Natural killer cell (primary cell): Measurements from ENCODE around the gene UPK2. TPM values are rescaled to one million over a fixed set of nuclear protein-coding genes. Genes with fewer than 3 reads are reported as not detected.
A peak's percentile ranks its signal among the peaks of the same experiment; 100 is the strongest.

ENCODE experiments used
- ATAC-seq, 3 donors: fragments of 150-1000 bp in 2 of 3; fragments of 200-7000 bp in 1 of 3; cut with Tn5 transposase; 1 replicate in 1 of 3; 2 replicates in 2 of 3; pipeline ENCODE4 v1.10.0; 2021; ENCODE audit warnings: mild to moderate bottlenecking in 2 of 3, moderate library complexity in 2 of 3
- DNase-seq, 2 donors: peaks; one replicate each; pipeline versions ENCODE4 v3.0.0 to v3.0.0-alpha.2; 2013 to 2021; ENCODE audit warnings: mixed read lengths in 1 of 2
- H3K27ac ChIP-seq: one replicate; pipeline ENCODE4 v1.5.1; 2013; ENCODE audit warnings: mild to moderate bottlenecking, low read length
- H3K27me3 ChIP-seq: one replicate; pipeline ENCODE4 v1.6.1; 2013; ENCODE audit warnings: low read length; ENCODE audit not compliant: control insufficient read depth, insufficient read depth
- H3K36me3 ChIP-seq: one replicate; pipeline ENCODE4 v1.6.1; 2013; ENCODE audit warnings: low read length; ENCODE audit not compliant: control insufficient read depth, insufficient read depth
- H3K4me1 ChIP-seq: one replicate; pipeline ENCODE4 v1.6.1; 2013; ENCODE audit warnings: low read length; ENCODE audit not compliant: control insufficient read depth, insufficient read depth
- H3K4me3 ChIP-seq: one replicate; pipeline ENCODE4 v1.5.1; 2013; ENCODE audit warnings: low read length
- H3K9me3 ChIP-seq: one replicate; pipeline ENCODE4 v1.6.1; 2013; ENCODE audit warnings: low read length; ENCODE audit not compliant: control insufficient read depth, insufficient read depth
- H3K27ac Mint-ChIP-seq, 2 donors: one replicate each; pipeline ENCODE4 v1.8.0; 2022; ENCODE audit warnings: mild to moderate bottlenecking in 2 of 2, mixed read lengths in 2 of 2, moderate library complexity in 1 of 2
- H3K27me3 Mint-ChIP-seq, 2 donors: one replicate each; pipeline ENCODE4 v1.8.0; 2022; ENCODE audit warnings: low read depth in 2 of 2, mixed read lengths in 2 of 2
- H3K36me3 Mint-ChIP-seq: one replicate; pipeline ENCODE4 v1.8.0; 2022; ENCODE audit warnings: mixed read lengths
- H3K4me1 Mint-ChIP-seq, 2 donors: one replicate each; pipeline ENCODE4 v1.8.0; 2022; ENCODE audit warnings: mixed read lengths in 2 of 2
- H3K4me3 Mint-ChIP-seq: one replicate; pipeline ENCODE4 v1.8.0; 2022; ENCODE audit warnings: mild to moderate bottlenecking, moderate library complexity, mixed read lengths
- H3K9me3 Mint-ChIP-seq, 2 donors: one replicate each; pipeline ENCODE4 v1.8.0; 2022; ENCODE audit warnings: mixed read lengths in 2 of 2
- WGBS: methylation state at CpG from one replicate; pipeline ENCODE4 v1.1.7; 2013; ENCODE audit warnings: missing lambda C conversion rate; ENCODE audit not compliant: insufficient coverage; 5-methylcytosine and 5-hydroxymethylcytosine counted together
- intact Hi-C: fragments of 100-400 bp; cut with micrococcal nuclease; formaldehyde crosslinking; loops from one replicate; pipeline ENCODE4 v1.14.2; 2022
- total RNA-seq, 4 donors: library from RNA; stranded (reverse); fragments of 120-200 nt in 1 of 4; gene quantifications; one replicate each; pipeline versions ENCODE4 v1.2.3 to v1.2.4, GENCODE V29; 2013 to 2022
- TF ChIP-seq, protein P1 (sequence below): fragments of 200-600 bp; IDR thresholded peaks from one replicate; pipeline ENCODE4 v1.8.0; 2022; ENCODE audit warnings: antibody characterized with exemption

Gene UPK2
- total RNA-seq, result under 1 TPM in 2 of 3 donors, not detected in 1; 0.40 to 0.41 TPM
- total RNA-seq (2013), result not detected

DNA sequence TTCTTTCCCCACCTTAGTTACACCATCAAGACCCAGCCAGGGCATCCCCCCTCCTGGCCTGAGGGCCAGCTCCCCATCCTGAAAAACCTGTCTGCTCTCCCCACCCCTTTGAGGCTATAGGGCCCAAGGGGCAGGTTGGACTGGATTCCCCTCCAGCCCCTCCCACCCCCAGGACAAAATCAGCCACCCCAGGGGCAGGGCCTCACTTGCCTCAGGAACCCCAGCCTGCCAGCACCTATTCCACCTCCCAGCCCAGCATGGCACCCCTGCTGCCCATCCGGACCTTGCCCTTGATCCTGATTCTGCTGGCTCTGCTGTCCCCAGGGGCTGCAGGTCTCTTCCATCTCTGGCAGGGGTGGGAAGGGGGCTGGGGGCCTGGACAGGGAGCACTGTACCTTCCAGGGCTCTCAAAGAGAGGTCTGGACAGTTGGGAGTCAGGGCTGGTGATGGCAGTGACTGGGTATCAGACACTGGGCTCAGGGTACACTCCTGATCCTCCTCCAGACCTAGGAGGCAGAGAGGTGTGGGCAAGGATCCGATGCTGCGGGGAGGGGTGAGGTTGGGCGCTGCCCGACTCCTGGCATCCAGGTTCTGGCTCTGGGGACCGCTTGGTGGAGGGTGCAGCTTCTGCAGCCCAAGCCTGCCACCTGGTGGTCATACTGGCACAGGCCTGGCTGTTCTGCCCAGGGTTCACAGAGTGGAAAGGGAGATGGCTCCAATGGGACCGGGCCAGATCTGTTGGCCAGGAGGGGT lies at the start of gene UPK2:
TSS of gene UPK2 (plus strand) at position 205 of the 753 bp plus-strand sequence. CDS start at position 258, 53 bp downstream.
- H3K4me1 ChIP-seq, result peaks cover 3% of the 10 kb centered on the region
- ATAC-seq, result peak; percentile 92 to 100 (median 99)
- TF ChIP-seq, protein P1, sequence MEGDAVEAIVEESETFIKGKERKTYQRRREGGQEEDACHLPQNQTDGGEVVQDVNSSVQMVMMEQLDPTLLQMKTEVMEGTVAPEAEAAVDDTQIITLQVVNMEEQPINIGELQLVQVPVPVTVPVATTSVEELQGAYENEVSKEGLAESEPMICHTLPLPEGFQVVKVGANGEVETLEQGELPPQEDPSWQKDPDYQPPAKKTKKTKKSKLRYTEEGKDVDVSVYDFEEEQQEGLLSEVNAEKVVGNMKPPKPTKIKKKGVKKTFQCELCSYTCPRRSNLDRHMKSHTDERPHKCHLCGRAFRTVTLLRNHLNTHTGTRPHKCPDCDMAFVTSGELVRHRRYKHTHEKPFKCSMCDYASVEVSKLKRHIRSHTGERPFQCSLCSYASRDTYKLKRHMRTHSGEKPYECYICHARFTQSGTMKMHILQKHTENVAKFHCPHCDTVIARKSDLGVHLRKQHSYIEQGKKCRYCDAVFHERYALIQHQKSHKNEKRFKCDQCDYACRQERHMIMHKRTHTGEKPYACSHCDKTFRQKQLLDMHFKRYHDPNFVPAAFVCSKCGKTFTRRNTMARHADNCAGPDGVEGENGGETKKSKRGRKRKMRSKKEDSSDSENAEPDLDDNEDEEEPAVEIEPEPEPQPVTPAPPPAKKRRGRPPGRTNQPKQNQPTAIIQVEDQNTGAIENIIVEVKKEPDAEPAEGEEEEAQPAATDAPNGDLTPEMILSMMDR, result peak; percentile 90
- Mint-ChIP-seq H3K36me3 (no peaks in the 10 kb centered on the region), H3K9me3 (no peaks in the 10 kb centered on the region), H3K27me3 (peaks cover 4 to 18% of the 10 kb centered on the region in 2 donors), H3K4me1 (peaks cover 0 to 9% of the 10 kb centered on the region in 2 donors), H3K27ac (no peak within 1 kb of the TSS), H3K4me3 (no peak within 1 kb of the TSS)
- intact Hi-C loops, result loop anchor here (1.0 kb wide), 3 partner anchors 49 to 297 kb away; no protein-coding TSS in a partner anchor
- peak; percentile 88 to 94 for DNase-seq
- no peaks in the 10 kb centered on the region for H3K27me3 ChIP-seq
- H3K9me3 ChIP-seq, result no peaks in the 10 kb centered on the region
- no peak within 1 kb of the TSS for H3K4me3 ChIP-seq
- H3K27ac ChIP-seq, result no peak within 1 kb of the TSS
- H3K36me3 ChIP-seq, result no peaks in the 10 kb centered on the region
- 15% methylated on average over 7 of the region's 7 CpGs for WGBS

DNA sequence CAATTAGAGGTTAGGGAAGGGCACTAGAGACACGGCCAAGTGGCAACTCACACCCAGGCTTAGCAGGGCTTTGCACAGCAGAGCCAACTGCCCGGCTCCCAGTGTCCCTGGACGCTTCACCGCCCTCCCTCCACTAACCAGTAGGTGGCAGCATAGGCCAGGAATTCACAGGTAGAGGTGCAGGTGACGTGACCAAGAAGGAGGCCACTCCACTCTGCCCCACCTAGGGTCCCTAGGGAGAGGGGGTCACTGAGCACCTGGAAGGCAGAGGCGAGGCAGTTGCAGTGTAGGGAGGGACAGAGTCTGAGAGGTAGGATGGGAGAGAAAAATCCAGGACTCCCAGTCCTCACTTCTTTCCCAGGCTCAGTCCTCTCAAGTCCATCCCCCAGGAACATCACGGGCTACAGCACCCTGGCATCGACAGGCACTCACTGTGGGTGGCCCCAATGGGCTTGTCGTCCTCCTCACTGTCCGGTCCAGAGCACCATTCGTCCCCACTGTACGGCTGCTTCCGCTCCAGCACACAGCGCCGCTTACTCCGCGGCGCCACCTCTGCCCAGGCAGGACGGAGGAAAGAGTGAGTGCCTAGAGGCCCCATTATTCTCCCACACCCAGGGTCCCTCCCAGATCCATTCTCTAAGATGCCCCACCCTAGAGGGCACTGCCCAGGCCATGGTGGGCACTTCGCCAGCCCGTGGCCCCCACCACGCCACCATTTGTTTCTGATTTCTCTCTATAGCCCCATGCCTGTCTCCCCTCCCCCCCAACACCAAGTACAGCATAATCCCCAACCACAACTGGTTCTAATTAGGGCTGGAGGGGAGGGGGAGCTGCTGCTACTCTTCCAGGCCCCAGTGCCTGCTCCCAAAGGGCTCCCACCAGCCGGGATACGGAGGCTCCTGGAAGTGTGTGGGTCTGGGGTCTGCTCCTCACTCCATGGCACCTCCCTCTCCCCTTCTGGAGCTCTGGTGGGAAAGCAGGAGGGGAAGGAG lies 48.8 kb upstream of the UPK2 start:
- no peaks in the 10 kb centered on the region for H3K9me3 Mint-ChIP-seq
- peaks cover 38 to 51% of the 10 kb centered on the region in 2 donors for H3K4me1 Mint-ChIP-seq
- TF ChIP-seq, protein P1, result peak; percentile 79
- DNase-seq (peak; percentile 84 to 92), ATAC-seq (peak; percentile 48 to 80 (median 61))
- peaks cover 48% of the 10 kb centered on the region for H3K4me1 ChIP-seq
- intact Hi-C loops, result loop anchor here (1.0 kb wide), 2 partner anchors 23 to 49 kb away; partner anchors contain the start of gene UPK2
- H3K27ac ChIP-seq, result peak overlapping the region; percentile 56
- H3K4me3 ChIP-seq, result no peak overlapping the region
- H3K4me3 Mint-ChIP-seq, result peak overlapping the region; percentile 6
- H3K36me3 Mint-ChIP-seq, result peaks cover 11% of the 10 kb centered on the region
- 70% methylated on average over 21 of the region's 24 CpGs for WGBS
- H3K27ac Mint-ChIP-seq, result peak overlapping the region; percentile 86 to 90
- H3K36me3 ChIP-seq, result peaks cover 51% of the 10 kb centered on the region
- no peaks in the 10 kb centered on the region for H3K27me3 ChIP-seq
- H3K27me3 Mint-ChIP-seq, result no peaks in the 10 kb centered on the region
- no peaks in the 10 kb centered on the region for H3K9me3 ChIP-seq

DNA sequence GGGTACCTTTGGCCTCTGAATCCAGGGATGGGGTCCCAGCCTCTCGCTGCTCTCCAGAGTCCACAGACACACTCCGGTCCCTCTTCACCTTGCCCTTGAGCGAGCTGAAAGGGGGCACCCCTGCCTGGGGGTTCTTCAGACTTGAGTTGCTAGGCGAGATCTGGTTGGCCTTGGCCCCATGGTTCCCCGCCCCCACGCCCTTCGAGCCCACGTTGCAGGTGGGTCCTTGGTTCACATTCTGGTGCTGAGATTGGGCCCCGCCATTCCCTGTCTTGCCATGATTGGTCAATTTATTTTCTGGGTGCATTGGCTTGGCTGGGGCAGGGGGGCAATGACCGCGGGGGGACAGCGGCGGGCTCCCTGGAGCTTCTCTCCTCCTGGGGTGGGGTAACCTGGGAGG lies 47.8 kb upstream of the UPK2 start:
- DNase-seq, result no peak
- no peak overlapping the region for H3K4me3 ChIP-seq
- intact Hi-C loops, result no loop called here
- TF ChIP-seq, protein P1, result no peak
- 90% methylated on average over 13 of the region's 13 CpGs for WGBS
- H3K27me3 Mint-ChIP-seq, result no peaks in the 10 kb centered on the region
- peaks cover 43% of the 10 kb centered on the region for H3K36me3 ChIP-seq
- peaks cover 57% of the 10 kb centered on the region for H3K4me1 ChIP-seq
- peaks cover 40 to 60% of the 10 kb centered on the region in 2 donors for H3K4me1 Mint-ChIP-seq
- no peak overlapping the region for H3K4me3 Mint-ChIP-seq
- H3K27ac ChIP-seq, result no peak overlapping the region
- no peaks in the 10 kb centered on the region for H3K9me3 ChIP-seq
- no peaks in the 10 kb centered on the region for H3K9me3 Mint-ChIP-seq
- H3K27me3 ChIP-seq, result no peaks in the 10 kb centered on the region
- peak overlapping the region; percentile 86 to 90 for H3K27ac Mint-ChIP-seq
- peaks cover 11% of the 10 kb centered on the region for H3K36me3 Mint-ChIP-seq
- no peak for ATAC-seq
